T-helper 2 cell treated with Interferon-gamma antibody and Interleukin-4, amounts not matched to agents 5 μg/mL and 100 μg/mL, for 36 hours (primary cell): Measurements from ENCODE around the gene SYNE3.
A peak's percentile ranks its signal among the peaks of the same experiment; 100 is the strongest.

ENCODE experiments used
- DNase-seq: peaks from one replicate; pipeline ENCODE4 v3.0.0; 2021; ENCODE audit warnings: low spot score
- H3K27ac Mint-ChIP-seq: one replicate; pipeline ENCODE4 v1.8.0; 2021; ENCODE audit warnings: mild to moderate bottlenecking, mixed read lengths
- H3K27me3 Mint-ChIP-seq: one replicate; pipeline ENCODE4 v1.8.0; 2021; ENCODE audit warnings: low read depth, mixed read lengths
- H3K36me3 Mint-ChIP-seq: one replicate; pipeline ENCODE4 v1.8.0; 2021; ENCODE audit warnings: low read depth, mixed read lengths
- H3K4me1 Mint-ChIP-seq: one replicate; pipeline ENCODE4 v1.8.0; 2021; ENCODE audit warnings: low read depth, mixed read lengths
- H3K4me3 Mint-ChIP-seq: one replicate; pipeline ENCODE4 v1.8.0; 2022; ENCODE audit warnings: mild to moderate bottlenecking, moderate library complexity, mixed read lengths
- H3K9me3 Mint-ChIP-seq: one replicate; pipeline ENCODE4 v1.8.0; 2021; ENCODE audit warnings: mixed read lengths

Gene SYNE3

GRCh38 chr14:95479494-95479893, 37.0 kb downstream of the SYNE3 start:
- Mint-ChIP-seq H3K4me1 (peaks cover 10% of the 10 kb centered on the region), H3K27me3 (no peaks in the 10 kb centered on the region), H3K4me3 (no peak overlapping the region), H3K36me3 (peaks cover 27% of the 10 kb centered on the region), H3K27ac (no peak overlapping the region), H3K9me3 (no peaks in the 10 kb centered on the region)
- no peak for DNase-seq

- peaks cover 10% of the 10 kb centered on the region for H3K4me1 Mint-ChIP-seq
- no peaks in the 10 kb centered on the region for H3K27me3 Mint-ChIP-seq
- H3K36me3 Mint-ChIP-seq = peaks cover 34% of the 10 kb centered on the region
Measured at GRCh38 chr14:95478818-95479217, 37.6 kb downstream of the SYNE3 start.

GRCh38 chr14:95478309-95478708, 38.1 kb downstream of the SYNE3 start:
- Mint-ChIP-seq H3K27me3 (no peaks in the 10 kb centered on the region), H3K27ac (no peak overlapping the region), H3K4me3 (no peak overlapping the region), H3K4me1 (peaks cover 10% of the 10 kb centered on the region), H3K9me3 (no peaks in the 10 kb centered on the region), H3K36me3 (peaks cover 39% of the 10 kb centered on the region)
- DNase-seq = no peak

More at GRCh38 chr14:95478818-95479217, 37.6 kb downstream of the SYNE3 start:
- Mint-ChIP-seq H3K4me3 (no peak overlapping the region), H3K9me3 (no peaks in the 10 kb centered on the region), H3K27ac (no peak overlapping the region)
- no peak for DNase-seq

- Mint-ChIP-seq H3K4me3 (no peak overlapping the region), H3K27ac (no peak overlapping the region), H3K36me3 (peaks cover 45% of the 10 kb centered on the region), H3K4me1 (peaks cover 10% of the 10 kb centered on the region), H3K27me3 (no peaks in the 10 kb centered on the region), H3K9me3 (no peaks in the 10 kb centered on the region)
- no peak for DNase-seq
Measured at GRCh38 chr14:95477411-95478269, 38.8 kb downstream of the SYNE3 start.

- DNase-seq = no peak
- peaks cover 51% of the 10 kb centered on the region for H3K36me3 Mint-ChIP-seq
- no peak overlapping the region for H3K4me3 Mint-ChIP-seq
- H3K4me1 Mint-ChIP-seq = peaks cover 10% of the 10 kb centered on the region
- H3K27ac Mint-ChIP-seq = no peak overlapping the region
- no peaks in the 10 kb centered on the region for H3K27me3 Mint-ChIP-seq
- no peaks in the 10 kb centered on the region for H3K9me3 Mint-ChIP-seq
Measured at GRCh38 chr14:95476747-95477146, 39.7 kb downstream of the SYNE3 start.

- no peak overlapping the region for H3K4me3 Mint-ChIP-seq
- peaks cover 61% of the 10 kb centered on the region for H3K36me3 Mint-ChIP-seq
- no peak for DNase-seq
- no peak overlapping the region for H3K27ac Mint-ChIP-seq
- peaks cover 10% of the 10 kb centered on the region for H3K4me1 Mint-ChIP-seq
- no peaks in the 10 kb centered on the region for H3K9me3 Mint-ChIP-seq
- no peaks in the 10 kb centered on the region for H3K27me3 Mint-ChIP-seq
Measured at GRCh38 chr14:95475540-95476240, 40.8 kb downstream of the SYNE3 start.

GRCh38 chr14:95474941-95475340, 41.5 kb downstream of the SYNE3 start:
- peaks cover 3% of the 10 kb centered on the region for H3K4me1 Mint-ChIP-seq
- no peak overlapping the region for H3K27ac Mint-ChIP-seq
- peaks cover 60% of the 10 kb centered on the region for H3K36me3 Mint-ChIP-seq

GRCh38 chr14:95474486-95474885, 42.0 kb downstream of the SYNE3 start:
- H3K4me3 Mint-ChIP-seq = no peak overlapping the region
- H3K9me3 Mint-ChIP-seq = no peaks in the 10 kb centered on the region
- DNase-seq = no peak
- H3K27ac Mint-ChIP-seq = no peak overlapping the region
- no peaks in the 10 kb centered on the region for H3K27me3 Mint-ChIP-seq
- H3K36me3 Mint-ChIP-seq = peaks cover 63% of the 10 kb centered on the region
- no peaks in the 10 kb centered on the region for H3K4me1 Mint-ChIP-seq

More at GRCh38 chr14:95474941-95475340, 41.5 kb downstream of the SYNE3 start:
- Mint-ChIP-seq H3K27me3 (no peaks in the 10 kb centered on the region), H3K9me3 (no peaks in the 10 kb centered on the region), H3K4me3 (no peak overlapping the region)
- DNase-seq = no peak

- Mint-ChIP-seq H3K4me3 (no peak overlapping the region), H3K36me3 (peaks cover 65% of the 10 kb centered on the region), H3K9me3 (no peaks in the 10 kb centered on the region), H3K4me1 (no peaks in the 10 kb centered on the region), H3K27me3 (no peaks in the 10 kb centered on the region), H3K27ac (no peak overlapping the region)
- no peak for DNase-seq
Measured at GRCh38 chr14:95472819-95473251, 43.6 kb downstream of the SYNE3 start.

- H3K4me3 Mint-ChIP-seq = no peak overlapping the region
- no peaks in the 10 kb centered on the region for H3K4me1 Mint-ChIP-seq
- H3K9me3 Mint-ChIP-seq = no peaks in the 10 kb centered on the region
- DNase-seq = no peak
- peaks cover 69% of the 10 kb centered on the region for H3K36me3 Mint-ChIP-seq
- H3K27me3 Mint-ChIP-seq = no peaks in the 10 kb centered on the region
- peak overlapping the region; percentile 12 for H3K27ac Mint-ChIP-seq
Measured at GRCh38 chr14:95471476-95471875, 45.0 kb downstream of the SYNE3 start.

- no peak for DNase-seq
- no peaks in the 10 kb centered on the region for H3K9me3 Mint-ChIP-seq
- no peaks in the 10 kb centered on the region for H3K27me3 Mint-ChIP-seq
- no peak overlapping the region for H3K27ac Mint-ChIP-seq
- H3K36me3 Mint-ChIP-seq = peaks cover 68% of the 10 kb centered on the region
- H3K4me3 Mint-ChIP-seq = no peak overlapping the region
- no peaks in the 10 kb centered on the region for H3K4me1 Mint-ChIP-seq
Measured at GRCh38 chr14:95471016-95471415, 45.4 kb downstream of the SYNE3 start.

GRCh38 chr14:95469134-95469481, 47.3 kb downstream of the SYNE3 start:
- no peak overlapping the region for H3K4me3 Mint-ChIP-seq
- H3K36me3 Mint-ChIP-seq = peaks cover 70% of the 10 kb centered on the region
- no peak overlapping the region for H3K27ac Mint-ChIP-seq
- H3K4me1 Mint-ChIP-seq = peaks cover 15% of the 10 kb centered on the region
- H3K9me3 Mint-ChIP-seq = no peaks in the 10 kb centered on the region
- DNase-seq = no peak
- H3K27me3 Mint-ChIP-seq = no peaks in the 10 kb centered on the region

- Mint-ChIP-seq H3K27me3 (no peaks in the 10 kb centered on the region), H3K4me3 (no peak overlapping the region), H3K4me1 (peaks cover 20% of the 10 kb centered on the region), H3K27ac (peak overlapping the region; percentile 34), H3K36me3 (peaks cover 69% of the 10 kb centered on the region), H3K9me3 (no peaks in the 10 kb centered on the region)
- DNase-seq = no peak
Measured at GRCh38 chr14:95468448-95469133, 47.9 kb downstream of the SYNE3 start.

GRCh38 chr14:95467657-95468056, 48.8 kb downstream of the SYNE3 start:
- H3K36me3 Mint-ChIP-seq = peaks cover 60% of the 10 kb centered on the region
- no peak overlapping the region for H3K27ac Mint-ChIP-seq
- DNase-seq = no peak
- no peaks in the 10 kb centered on the region for H3K9me3 Mint-ChIP-seq
- no peak overlapping the region for H3K4me3 Mint-ChIP-seq
- peaks cover 27% of the 10 kb centered on the region for H3K4me1 Mint-ChIP-seq
- H3K27me3 Mint-ChIP-seq = no peaks in the 10 kb centered on the region
